ENCODE data around the gene SPRYD7. TPM values are rescaled to one million over a fixed set of nuclear protein-coding genes. Genes with fewer than 3 reads are reported as not detected.
"Not testable (repeated sequence)": the region's sequence is repeated elsewhere in the genome, so short reads cannot be mapped to it uniquely, and the experiment has no call there.

The SPRYD7 gene
- total RNA-seq, 4 donors from 2014 or later: 9.8 to 24.7 (median 17.9) TPM

GRCh38 chr13:49932066-49932465, 4.1 kb downstream of the SPRYD7 start:
- no peak for TF ChIP-seq POLR2A (IDR thresholded peaks at IDR 0.05)
- TF ChIP-seq, protein P1, sequence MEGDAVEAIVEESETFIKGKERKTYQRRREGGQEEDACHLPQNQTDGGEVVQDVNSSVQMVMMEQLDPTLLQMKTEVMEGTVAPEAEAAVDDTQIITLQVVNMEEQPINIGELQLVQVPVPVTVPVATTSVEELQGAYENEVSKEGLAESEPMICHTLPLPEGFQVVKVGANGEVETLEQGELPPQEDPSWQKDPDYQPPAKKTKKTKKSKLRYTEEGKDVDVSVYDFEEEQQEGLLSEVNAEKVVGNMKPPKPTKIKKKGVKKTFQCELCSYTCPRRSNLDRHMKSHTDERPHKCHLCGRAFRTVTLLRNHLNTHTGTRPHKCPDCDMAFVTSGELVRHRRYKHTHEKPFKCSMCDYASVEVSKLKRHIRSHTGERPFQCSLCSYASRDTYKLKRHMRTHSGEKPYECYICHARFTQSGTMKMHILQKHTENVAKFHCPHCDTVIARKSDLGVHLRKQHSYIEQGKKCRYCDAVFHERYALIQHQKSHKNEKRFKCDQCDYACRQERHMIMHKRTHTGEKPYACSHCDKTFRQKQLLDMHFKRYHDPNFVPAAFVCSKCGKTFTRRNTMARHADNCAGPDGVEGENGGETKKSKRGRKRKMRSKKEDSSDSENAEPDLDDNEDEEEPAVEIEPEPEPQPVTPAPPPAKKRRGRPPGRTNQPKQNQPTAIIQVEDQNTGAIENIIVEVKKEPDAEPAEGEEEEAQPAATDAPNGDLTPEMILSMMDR (IDR thresholded peaks at IDR 0.05 in 4 of 5, conservative IDR thresholded peaks at IDR 0.05 in 1 of 5): no peak
- in situ Hi-C loops (cut with MboI; ENCODE audit: low sequenced_read_pairs in 4 of 4): no loop called here
- Histone ChIP-seq H3K9me3 (no peaks in the 10 kb centered on the region), H3K36me3 (peaks cover 0 to 41% of the 10 kb centered on the region in 2 donors), H3K27me3 (no peaks in the 10 kb centered on the region), H3K4me3 (no peak overlapping the region), H3K4me1 (peaks cover 33 to 36% of the 10 kb centered on the region in 2 donors), H3K27ac (no peak overlapping the region)
- ATAC-seq (no peak), DNase-seq (no peak)
- intact Hi-C loops (cut with DNase I; ENCODE audit: low total_unique reads): no loop called here

DNA sequence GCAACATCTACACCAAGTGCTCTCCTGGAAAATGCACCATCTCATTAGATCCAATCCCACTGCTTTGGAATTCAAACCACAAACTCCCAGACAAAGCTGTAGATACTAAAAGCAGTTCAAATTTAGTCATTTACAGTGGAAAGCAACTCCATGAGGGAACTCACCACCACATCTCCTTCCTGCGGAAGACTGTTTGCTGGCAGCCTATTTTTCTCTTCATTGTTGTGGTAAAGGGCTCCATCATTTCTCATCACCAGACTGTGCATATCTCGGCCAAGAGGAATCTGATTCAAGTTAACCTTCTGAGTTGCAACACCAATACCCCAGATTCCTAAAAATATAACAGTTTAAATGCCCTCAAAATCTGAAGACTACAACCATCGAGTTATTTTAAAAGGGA, 8.4 kb downstream of the SPRYD7 start:
- H3K4me1 ChIP-seq: peaks cover 4 to 8% of the 10 kb centered on the region in 2 donors
- peaks cover 0 to 82% of the 10 kb centered on the region in 2 donors for H3K36me3 ChIP-seq
- intact Hi-C loops (cut with DNase I; ENCODE audit: low total_unique reads): no loop called here
- no peaks in the 10 kb centered on the region for H3K9me3 ChIP-seq
- in situ Hi-C loops (cut with MboI; ENCODE audit: low sequenced_read_pairs in 4 of 4): no loop called here
- no peak overlapping the region for H3K4me3 ChIP-seq
- DNase-seq (no peak), ATAC-seq (no peak)
- H3K27ac ChIP-seq: no peak overlapping the region
- no peaks in the 10 kb centered on the region for H3K27me3 ChIP-seq
- TF ChIP-seq, protein P1 (IDR thresholded peaks at IDR 0.05 in 4 of 5, conservative IDR thresholded peaks at IDR 0.05 in 1 of 5): no peak
- no peak for TF ChIP-seq POLR2A (IDR thresholded peaks at IDR 0.05)

DNA sequence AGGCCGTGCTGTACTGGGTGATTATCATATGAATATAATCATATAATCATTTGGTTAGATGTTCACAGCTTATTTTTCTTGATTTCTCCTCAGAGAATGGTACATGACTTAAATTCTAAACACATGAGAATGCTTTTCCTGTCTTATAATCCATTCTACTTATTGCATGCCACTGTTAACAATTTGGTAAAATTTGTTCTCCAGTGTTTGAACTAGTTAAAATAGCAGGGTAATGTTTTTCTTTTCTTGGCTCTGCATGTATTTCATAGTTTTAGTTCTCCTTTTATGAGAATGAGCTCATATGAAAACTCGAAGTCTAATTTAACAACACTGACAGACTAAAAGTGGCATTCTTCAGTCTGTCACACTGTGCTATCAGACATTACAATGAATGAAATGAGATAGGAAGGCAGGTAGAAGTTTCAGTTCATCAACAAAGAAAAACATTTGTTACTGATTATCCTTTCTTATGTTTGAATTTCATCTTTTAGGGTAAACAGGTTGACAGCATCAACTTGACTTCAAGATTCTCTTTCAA, 10.2 kb downstream of the SPRYD7 start:
- TF ChIP-seq, protein P1 (IDR thresholded peaks at IDR 0.05 in 4 of 5, conservative IDR thresholded peaks at IDR 0.05 in 1 of 5): no peak
- no peak for TF ChIP-seq POLR2A (IDR thresholded peaks at IDR 0.05)
- Histone ChIP-seq H3K27me3 (no peaks in the 10 kb centered on the region), H3K4me1 (no peaks in the 10 kb centered on the region), H3K36me3 (peaks cover 0 to 86% of the 10 kb centered on the region in 2 donors), H3K4me3 (no peak overlapping the region), H3K9me3 (no peaks in the 10 kb centered on the region), H3K27ac (no peak overlapping the region)
- no peak for DNase-seq
- intact Hi-C loops (cut with DNase I; ENCODE audit: low total_unique reads): no loop called here
- in situ Hi-C loops (cut with MboI; ENCODE audit: low sequenced_read_pairs in 4 of 4): no loop called here
- ATAC-seq: no peak

DNA sequence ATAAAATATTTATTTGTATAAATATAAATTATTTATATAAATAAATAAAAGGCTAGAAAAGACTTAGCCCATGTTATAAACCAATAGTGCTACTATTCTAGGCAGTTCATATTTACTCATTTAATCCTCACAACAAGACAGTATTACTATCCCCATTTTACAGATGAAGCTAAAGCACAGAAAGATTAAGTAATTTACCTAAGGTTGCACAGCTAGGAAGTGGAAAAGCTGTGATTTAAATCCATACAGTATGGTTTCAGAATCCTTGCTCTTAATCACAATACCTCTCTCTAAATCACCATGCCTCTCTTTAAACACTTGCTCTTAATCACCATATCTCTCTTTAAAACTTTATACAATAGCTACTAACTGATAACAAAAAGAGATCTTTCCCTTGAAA, 13.8 kb downstream of the SPRYD7 start:
- intact Hi-C loops (cut with DNase I; ENCODE audit: low total_unique reads): no loop called here

GRCh38 chr13:49920969-49921368, 15.2 kb downstream of the SPRYD7 start:
- H3K27me3 ChIP-seq; H3K27ac ChIP-seq; in situ Hi-C loops (cut with MboI; ENCODE audit: low sequenced_read_pairs in 4 of 4); H3K4me1 ChIP-seq; H3K9me3 ChIP-seq; DNase-seq; intact Hi-C loops (cut with DNase I; ENCODE audit: low total_unique reads); ATAC-seq; H3K4me3 ChIP-seq: not testable (repeated sequence)
- peaks cover 0 to 89% of the 10 kb centered on the region in 2 donors for H3K36me3 ChIP-seq

More for the DNA sequence above, 13.8 kb downstream of the SPRYD7 start:
- H3K27ac ChIP-seq: no peak overlapping the region
- ATAC-seq (no peak), DNase-seq (no peak)
- no peaks in the 10 kb centered on the region for H3K4me1 ChIP-seq
- H3K4me3 ChIP-seq: no peak overlapping the region
- no peaks in the 10 kb centered on the region for H3K27me3 ChIP-seq
- H3K36me3 ChIP-seq: peaks cover 0 to 87% of the 10 kb centered on the region in 2 donors
- H3K9me3 ChIP-seq: no peaks in the 10 kb centered on the region
- TF ChIP-seq, protein P1 (IDR thresholded peaks at IDR 0.05 in 4 of 5, conservative IDR thresholded peaks at IDR 0.05 in 1 of 5): no peak
- no peak for TF ChIP-seq POLR2A (IDR thresholded peaks at IDR 0.05)
- in situ Hi-C loops (cut with MboI; ENCODE audit: low sequenced_read_pairs in 4 of 4): no loop called here

GRCh38 chr13:49918106-49918505, 18.0 kb downstream of the SPRYD7 start:
- H3K36me3 ChIP-seq: peaks cover 0 to 84% of the 10 kb centered on the region in 2 donors
- in situ Hi-C loops (cut with MboI; ENCODE audit: low sequenced_read_pairs in 4 of 4): not testable (repeated sequence)

More at GRCh38 chr13:49918106-49918505, 18.0 kb downstream of the SPRYD7 start:
- H3K4me1 ChIP-seq; intact Hi-C loops (cut with DNase I; ENCODE audit: low total_unique reads); H3K9me3 ChIP-seq; DNase-seq; H3K27ac ChIP-seq; ATAC-seq; H3K4me3 ChIP-seq; H3K27me3 ChIP-seq: not testable (repeated sequence)

Data from gastrocnemius medialis (tissue), 4 donors.